Esophagus squamous epithelium (tissue), 4 donors: Measurements from ENCODE around the gene MEGF10.

Experiments
- POLR2A ChIP-seq, 4 donors: fragments of 450-650 bp; IDR thresholded peaks; one replicate each; pipeline ENCODE4 v1.6.1; 2017; ENCODE audit warnings: antibody characterized with exemption in 4 of 4, mild to moderate bottlenecking in 4 of 4, moderate library complexity in 3 of 4
- TF ChIP-seq, protein P1 (sequence below), 6 experiments: fragments of 450-650 bp in 4 of 6; fragments of 200-600 bp in 2 of 6; sonication (generic) in 2 of 6; IDR thresholded peaks; one replicate each; pipeline ENCODE4 v1.5.1; 2016 to 2019; ENCODE audit warnings: antibody characterized with exemption in 6 of 6, mild to moderate bottlenecking in 4 of 6, moderate library complexity in 4 of 6

DNA sequence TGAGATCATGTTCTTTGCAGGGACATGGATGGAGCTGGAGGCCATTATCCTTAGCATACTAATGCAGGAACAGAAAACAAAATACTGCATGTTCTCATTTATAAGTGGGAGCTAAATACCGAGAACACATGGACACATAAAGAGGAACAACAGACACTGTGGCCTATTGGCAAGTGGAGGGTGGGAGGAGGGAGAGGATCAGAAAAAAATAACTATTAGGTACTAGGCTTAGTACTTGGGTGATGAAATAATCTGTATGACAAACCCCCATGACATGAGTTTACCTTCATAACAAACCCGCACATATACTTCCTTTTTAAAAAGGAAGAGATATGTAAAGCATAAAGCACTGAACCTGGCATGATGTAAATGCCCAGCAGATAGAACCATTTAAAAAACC lies 99.0 kb downstream of the MEGF10 start:
- TF ChIP-seq, protein P1, sequence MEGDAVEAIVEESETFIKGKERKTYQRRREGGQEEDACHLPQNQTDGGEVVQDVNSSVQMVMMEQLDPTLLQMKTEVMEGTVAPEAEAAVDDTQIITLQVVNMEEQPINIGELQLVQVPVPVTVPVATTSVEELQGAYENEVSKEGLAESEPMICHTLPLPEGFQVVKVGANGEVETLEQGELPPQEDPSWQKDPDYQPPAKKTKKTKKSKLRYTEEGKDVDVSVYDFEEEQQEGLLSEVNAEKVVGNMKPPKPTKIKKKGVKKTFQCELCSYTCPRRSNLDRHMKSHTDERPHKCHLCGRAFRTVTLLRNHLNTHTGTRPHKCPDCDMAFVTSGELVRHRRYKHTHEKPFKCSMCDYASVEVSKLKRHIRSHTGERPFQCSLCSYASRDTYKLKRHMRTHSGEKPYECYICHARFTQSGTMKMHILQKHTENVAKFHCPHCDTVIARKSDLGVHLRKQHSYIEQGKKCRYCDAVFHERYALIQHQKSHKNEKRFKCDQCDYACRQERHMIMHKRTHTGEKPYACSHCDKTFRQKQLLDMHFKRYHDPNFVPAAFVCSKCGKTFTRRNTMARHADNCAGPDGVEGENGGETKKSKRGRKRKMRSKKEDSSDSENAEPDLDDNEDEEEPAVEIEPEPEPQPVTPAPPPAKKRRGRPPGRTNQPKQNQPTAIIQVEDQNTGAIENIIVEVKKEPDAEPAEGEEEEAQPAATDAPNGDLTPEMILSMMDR (IDR thresholded peaks at IDR 0.05): no peak
- TF ChIP-seq POLR2A (IDR thresholded peaks at IDR 0.05): no peak
